PC-9 (cell line): Measurements from ENCODE around the gene UBE2D4.

Experiments used
- EZH2 ChIP-seq: fragments of 200-600 bp; sonication (generic); IDR thresholded peaks from 2 replicates; pipeline ENCODE4 v1.8.0; 2017; ENCODE audit warnings: antibody characterized with exemption, low read depth
- TF ChIP-seq, protein P1 (sequence below): fragments of 200-600 bp; sonication (generic); conservative IDR thresholded peaks from 2 replicates; pipeline ENCODE4 v1.6.1; 2017; ENCODE audit warnings: mixed run types, antibody characterized with exemption, mild to moderate bottlenecking, moderate library complexity

DNA sequence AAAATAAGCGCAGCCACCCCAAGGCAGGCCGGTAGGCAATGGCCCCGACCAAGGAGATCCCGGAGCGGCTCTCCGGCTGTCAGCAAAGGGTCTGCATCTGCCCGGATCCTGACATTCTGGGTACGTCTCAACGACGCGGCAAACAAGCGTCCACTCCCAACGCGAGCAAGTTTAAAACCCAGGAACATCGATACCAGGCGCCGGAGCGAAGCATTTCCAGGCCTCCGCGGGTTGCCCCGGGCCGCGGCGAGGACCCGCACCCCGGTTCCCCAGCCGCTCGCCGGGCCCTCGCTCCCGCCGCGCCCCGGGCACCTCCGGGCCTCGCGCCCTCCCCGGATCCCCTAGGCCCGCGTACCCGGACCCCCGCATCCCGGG is 20.3 kb upstream of the UBE2D4 start:
- TF ChIP-seq, protein P1, sequence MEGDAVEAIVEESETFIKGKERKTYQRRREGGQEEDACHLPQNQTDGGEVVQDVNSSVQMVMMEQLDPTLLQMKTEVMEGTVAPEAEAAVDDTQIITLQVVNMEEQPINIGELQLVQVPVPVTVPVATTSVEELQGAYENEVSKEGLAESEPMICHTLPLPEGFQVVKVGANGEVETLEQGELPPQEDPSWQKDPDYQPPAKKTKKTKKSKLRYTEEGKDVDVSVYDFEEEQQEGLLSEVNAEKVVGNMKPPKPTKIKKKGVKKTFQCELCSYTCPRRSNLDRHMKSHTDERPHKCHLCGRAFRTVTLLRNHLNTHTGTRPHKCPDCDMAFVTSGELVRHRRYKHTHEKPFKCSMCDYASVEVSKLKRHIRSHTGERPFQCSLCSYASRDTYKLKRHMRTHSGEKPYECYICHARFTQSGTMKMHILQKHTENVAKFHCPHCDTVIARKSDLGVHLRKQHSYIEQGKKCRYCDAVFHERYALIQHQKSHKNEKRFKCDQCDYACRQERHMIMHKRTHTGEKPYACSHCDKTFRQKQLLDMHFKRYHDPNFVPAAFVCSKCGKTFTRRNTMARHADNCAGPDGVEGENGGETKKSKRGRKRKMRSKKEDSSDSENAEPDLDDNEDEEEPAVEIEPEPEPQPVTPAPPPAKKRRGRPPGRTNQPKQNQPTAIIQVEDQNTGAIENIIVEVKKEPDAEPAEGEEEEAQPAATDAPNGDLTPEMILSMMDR: no peak
- TF ChIP-seq EZH2: no peak
